Coronary artery (tissue), 2 donors: ENCODE results near the gene RAP2C.
"Not testable (repeated sequence)": the region's sequence is repeated elsewhere in the genome, so short reads cannot be mapped to it uniquely, and the experiment has no call there.

ENCODE experiments used
- DNase-seq: peaks from one replicate; pipeline ENCODE4 v3.0.0-alpha.2; 2017; ENCODE audit warnings: low spot score
- H3K27ac ChIP-seq, 2 donors: fragments of 200-600 bp; sonication (generic); one replicate each; pipeline ENCODE4 v1.5.1; 2016 to 2019
- H3K4me3 ChIP-seq: fragments of 200-600 bp; sonication (generic); 2 replicates; pipeline ENCODE4 v1.5.1; 2016; ENCODE audit warnings: mild to moderate bottlenecking, moderate library complexity
- TF ChIP-seq, protein P1 (sequence below): fragments of 200-600 bp; sonication (generic); IDR thresholded peaks from one replicate; pipeline ENCODE4 v1.5.1; 2019; ENCODE audit warnings: antibody characterized with exemption

Gene RAP2C

GRCh38 chrX:132165651-132166050 lies 53.6 kb downstream of the RAP2C start:
- DNase-seq = no peak
- no peak overlapping the region for H3K27ac ChIP-seq
- TF ChIP-seq, protein P1, sequence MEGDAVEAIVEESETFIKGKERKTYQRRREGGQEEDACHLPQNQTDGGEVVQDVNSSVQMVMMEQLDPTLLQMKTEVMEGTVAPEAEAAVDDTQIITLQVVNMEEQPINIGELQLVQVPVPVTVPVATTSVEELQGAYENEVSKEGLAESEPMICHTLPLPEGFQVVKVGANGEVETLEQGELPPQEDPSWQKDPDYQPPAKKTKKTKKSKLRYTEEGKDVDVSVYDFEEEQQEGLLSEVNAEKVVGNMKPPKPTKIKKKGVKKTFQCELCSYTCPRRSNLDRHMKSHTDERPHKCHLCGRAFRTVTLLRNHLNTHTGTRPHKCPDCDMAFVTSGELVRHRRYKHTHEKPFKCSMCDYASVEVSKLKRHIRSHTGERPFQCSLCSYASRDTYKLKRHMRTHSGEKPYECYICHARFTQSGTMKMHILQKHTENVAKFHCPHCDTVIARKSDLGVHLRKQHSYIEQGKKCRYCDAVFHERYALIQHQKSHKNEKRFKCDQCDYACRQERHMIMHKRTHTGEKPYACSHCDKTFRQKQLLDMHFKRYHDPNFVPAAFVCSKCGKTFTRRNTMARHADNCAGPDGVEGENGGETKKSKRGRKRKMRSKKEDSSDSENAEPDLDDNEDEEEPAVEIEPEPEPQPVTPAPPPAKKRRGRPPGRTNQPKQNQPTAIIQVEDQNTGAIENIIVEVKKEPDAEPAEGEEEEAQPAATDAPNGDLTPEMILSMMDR = no peak
- no peak overlapping the region for H3K4me3 ChIP-seq

- no peak overlapping the region for H3K4me3 ChIP-seq
- TF ChIP-seq, protein P1 = no peak
- DNase-seq = no peak
- H3K27ac ChIP-seq = no peak overlapping the region
These were observed 54.2 kb downstream of the RAP2C start for GRCh38 chrX:132165005-132165404.

DNA sequence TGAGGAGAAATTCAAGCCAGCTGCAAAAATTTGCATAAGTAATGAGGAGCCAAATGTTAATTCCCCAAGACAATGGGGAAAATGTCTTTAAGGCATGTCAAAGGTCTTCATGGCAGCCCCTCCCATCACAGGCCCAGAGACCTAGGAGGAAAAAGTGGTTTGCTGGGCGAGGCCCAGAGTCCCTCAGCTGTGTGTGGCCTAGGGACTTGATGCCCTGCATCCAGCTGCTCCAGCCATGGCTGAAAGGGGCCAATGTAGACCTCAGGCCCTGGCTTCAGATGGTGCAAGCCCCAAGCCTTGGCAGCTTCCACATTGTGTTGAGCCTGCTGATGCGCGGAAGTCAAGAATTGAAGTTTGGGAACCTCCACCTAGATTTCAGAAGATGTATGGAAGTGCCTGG lies 56.2 kb downstream of the RAP2C start:
- DNase-seq, H3K4me3 ChIP-seq: not testable (repeated sequence)

DNA sequence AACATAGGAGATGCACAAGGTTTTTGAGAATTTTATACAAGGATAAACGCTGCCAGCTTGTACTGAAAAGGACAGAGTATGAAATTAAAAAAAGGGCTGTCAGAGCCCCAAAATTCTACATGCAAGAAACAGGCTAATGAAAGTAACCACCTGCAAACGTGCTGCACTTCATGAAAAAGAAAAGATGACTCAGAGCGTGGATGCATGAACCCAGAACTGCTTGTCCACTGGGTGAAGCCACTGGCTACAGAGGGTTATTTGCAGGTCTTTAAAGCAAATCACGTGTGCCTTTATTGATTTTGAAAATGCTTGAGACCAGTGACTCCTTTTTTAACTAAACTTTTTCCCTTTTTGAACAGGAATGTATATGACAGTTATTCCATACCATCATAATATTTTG lies 66.1 kb downstream of the RAP2C start:
- TF ChIP-seq, protein P1 = no peak
- Histone ChIP-seq H3K27ac (no peak overlapping the region), H3K4me3 (no peak overlapping the region)
- no peak for DNase-seq

More for the DNA sequence above, 56.2 kb downstream of the RAP2C start:
- not testable (repeated sequence) for H3K27ac ChIP-seq
